ENCODE results near the gene APCDD1. TPM values are rescaled to one million over a fixed set of nuclear protein-coding genes. Genes with fewer than 3 reads are reported as not detected.
A peak's percentile ranks its signal among the peaks of the same experiment; 100 is the strongest.

Gene APCDD1
- total and polyA plus RNA-seq, 2 of the 8 experiments (the other 6 are each of a cell fraction or from before 2014, with no cell fraction given): 2.6 to 3.6 TPM

- peak overlapping the region in 1 of 2 experiments; percentile 29; a peak in 1 of 4 replicates for H3K4me2 ChIP-seq (ENCODE audit: insufficient read depth in 1 of 2, low read depth in 2 of 2, low read length in 2 of 2)
- 69% methylated on average over 3 of the region's 3 CpGs; no CpG with 5 or more reads in 1 of the 2 experiments for WGBS, 2 experiments (ENCODE audit: extremely low coverage in 1 of 2, insufficient coverage in 1 of 2, insufficient read length in 1 of 2, insufficient replicate concordance in 2 of 2, low coverage in 1 of 2, low lambda C conversion rate in 2 of 2, missing lambda C conversion rate in 1 of 2)
- peaks cover 9 to 37% (median 28%) of the 10 kb centered on the region in 4 experiments for H3K27me3 ChIP-seq (replicated peaks in 1 of 4; ENCODE audit: control insufficient read depth in 3 of 4, extremely low read depth in 1 of 4, insufficient read depth in 3 of 4, low read length in 3 of 4)
- H3K23ac ChIP-seq (ENCODE audit: insufficient read length): no peak overlapping the region
- ChIA-PET POLR2A (ENCODE audit: partially characterized antibody) (no interaction called here), CTCF (ENCODE audit: partially characterized antibody) (interaction anchor here (0.5 to 1.5 kb wide), 3 partner anchors 505 to 1413 kb away, joined by 3 read pairs; no protein-coding TSS in a partner anchor)
- H3K27ac ChIP-seq (ENCODE audit: low read depth, low read length): no peak overlapping the region
- no peaks in the 10 kb centered on the region for H3K23me2 ChIP-seq (ENCODE audit: low read depth, low read length)
- H3K4me3 ChIP-seq (ENCODE audit: extremely low read depth in 1 of 4, insufficient read depth in 2 of 4, low read depth in 3 of 4, low read length in 4 of 4): peak overlapping the region in 1 of 4 experiments; percentile 8; a peak in 1 of 8 replicates
- H4K20me1 ChIP-seq (replicated peaks in 1 of 2; ENCODE audit: control insufficient read depth in 1 of 2, insufficient read depth in 2 of 2, low read length in 2 of 2): no peaks in the 10 kb centered on the region
- H4K8ac ChIP-seq (ENCODE audit: extremely low read depth, insufficient read depth, low read length): no peak overlapping the region
- H4K5ac ChIP-seq (ENCODE audit: insufficient read length, low read depth, low read length): no peak overlapping the region
- no peak overlapping the region for H3K14ac ChIP-seq (ENCODE audit: insufficient read length)
- H2AFZ ChIP-seq (ENCODE audit: low read length): no peak overlapping the region
- no peaks in the 10 kb centered on the region for H3K9me3 ChIP-seq (ENCODE audit: insufficient read depth in 2 of 2, low read depth in 1 of 2, low read length in 1 of 2)
- H3K79me2 ChIP-seq (ENCODE audit: control insufficient read depth in 1 of 2, insufficient read depth in 2 of 2, low read length in 2 of 2): no peaks in the 10 kb centered on the region
- H3K4me1 ChIP-seq (replicated peaks in 1 of 4; ENCODE audit: control insufficient read depth in 3 of 4, insufficient read depth in 4 of 4, low read length in 3 of 4): peaks cover 1 to 16% (median 6%) of the 10 kb centered on the region in 4 experiments; a peak in 5 of 7 replicates
- H2BK20ac ChIP-seq (ENCODE audit: low read length): no peak overlapping the region
- H3K9ac ChIP-seq (replicated peaks in 1 of 4; ENCODE audit: extremely low read depth in 1 of 4, low read depth in 3 of 4, low read length in 3 of 4): no peak overlapping the region
- no peaks in the 10 kb centered on the region for H3K79me1 ChIP-seq (ENCODE audit: low read depth, low read length)
- no peak overlapping the region for H2BK120ac ChIP-seq (replicated peaks; ENCODE audit: low read depth, low read length)
- no peak overlapping the region for H2BK15ac ChIP-seq (ENCODE audit: low read length)
- no peak overlapping the region for H4K91ac ChIP-seq (replicated peaks; ENCODE audit: insufficient read length, low read length)
- DNase-seq (ENCODE audit: low read depth in 1 of 2, low spot score in 2 of 2) (no peak), FAIRE-seq (peak; percentile 28)
- H3K56ac ChIP-seq (replicated peaks; ENCODE audit: insufficient read length, low read depth, low read length): no peak overlapping the region
- no peak overlapping the region for H3K4ac ChIP-seq (replicated peaks; ENCODE audit: insufficient read length, low read depth, low read length)
- H3K18ac ChIP-seq (ENCODE audit: extremely low read depth, low read length): no peak overlapping the region
- no peak overlapping the region for H2BK12ac ChIP-seq (ENCODE audit: low read depth, low read length)
- TF ChIP-seq RFX5 (IDR thresholded peaks at IDR 0.05; ENCODE audit: borderline replicate concordance, low read depth, low read length): no peak
- TF ChIP-seq CEBPB (IDR thresholded peaks at IDR 0.05; ENCODE audit: low read depth, low read length): peak; percentile 36; the same call in 1 of the 2 replicates
- TF ChIP-seq SRF (IDR thresholded peaks at IDR 0.05; ENCODE audit: low read depth, low read length): peak; percentile 68
- H3K36me3 ChIP-seq (ENCODE audit: control insufficient read depth in 2 of 4, insufficient read depth in 4 of 4, low read length in 3 of 4): no peaks in the 10 kb centered on the region
- H2BK5ac ChIP-seq (ENCODE audit: low read depth, low read length): no peak overlapping the region
- H2AK5ac ChIP-seq (ENCODE audit: low read depth, low read length): no peak overlapping the region
These were observed 22.9 kb downstream of the APCDD1 start for GRCh38 chr18:10477121-10477862.

Measured in H1 (cell line).